ENCODE measurements around the gene SLC41A2.

SLC41A2 gene

DNA sequence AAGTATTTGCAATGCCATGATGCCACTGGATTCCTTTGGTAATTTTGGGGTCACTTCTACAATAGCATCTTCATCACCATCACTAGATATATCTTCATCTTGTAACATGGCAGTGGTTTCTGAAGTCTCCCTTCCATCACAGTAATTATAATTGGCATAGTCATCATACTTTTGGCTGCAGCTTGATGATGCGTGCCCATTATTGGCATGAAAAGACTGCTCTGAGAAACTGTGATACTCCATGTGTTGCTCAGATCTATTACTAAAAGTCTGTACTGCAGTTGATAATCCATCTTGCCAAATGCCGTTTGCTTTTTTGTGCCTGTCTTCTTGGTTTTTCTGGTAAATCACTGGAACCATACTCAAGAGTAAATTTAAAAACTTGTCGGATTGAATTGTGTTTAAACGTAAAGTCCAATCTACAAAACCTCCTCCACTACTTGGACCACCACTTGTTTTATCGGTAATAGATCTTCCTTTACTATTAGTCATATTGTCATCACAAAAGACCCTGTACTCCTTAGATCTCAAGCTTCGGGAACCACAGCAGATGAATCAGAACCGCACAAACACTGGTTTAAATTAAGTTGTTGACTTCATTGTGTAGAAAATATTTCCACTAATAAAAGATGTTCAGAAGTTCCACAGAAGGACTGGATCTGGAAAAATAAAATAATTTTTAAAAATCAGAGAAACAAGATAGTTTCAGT lies 29.9 kb downstream of the SLC41A2 start:
- TF ChIP-seq, protein P1, sequence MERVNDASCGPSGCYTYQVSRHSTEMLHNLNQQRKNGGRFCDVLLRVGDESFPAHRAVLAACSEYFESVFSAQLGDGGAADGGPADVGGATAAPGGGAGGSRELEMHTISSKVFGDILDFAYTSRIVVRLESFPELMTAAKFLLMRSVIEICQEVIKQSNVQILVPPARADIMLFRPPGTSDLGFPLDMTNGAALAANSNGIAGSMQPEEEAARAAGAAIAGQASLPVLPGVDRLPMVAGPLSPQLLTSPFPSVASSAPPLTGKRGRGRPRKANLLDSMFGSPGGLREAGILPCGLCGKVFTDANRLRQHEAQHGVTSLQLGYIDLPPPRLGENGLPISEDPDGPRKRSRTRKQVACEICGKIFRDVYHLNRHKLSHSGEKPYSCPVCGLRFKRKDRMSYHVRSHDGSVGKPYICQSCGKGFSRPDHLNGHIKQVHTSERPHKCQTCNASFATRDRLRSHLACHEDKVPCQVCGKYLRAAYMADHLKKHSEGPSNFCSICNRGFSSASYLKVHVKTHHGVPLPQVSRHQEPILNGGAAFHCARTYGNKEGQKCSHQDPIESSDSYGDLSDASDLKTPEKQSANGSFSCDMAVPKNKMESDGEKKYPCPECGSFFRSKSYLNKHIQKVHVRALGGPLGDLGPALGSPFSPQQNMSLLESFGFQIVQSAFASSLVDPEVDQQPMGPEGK (CRISPR knock-in tag; IDR thresholded peaks at IDR 0.05; ENCODE audit: borderline replicate concordance), result no peak
- no peak for TF ChIP-seq TCF4 (CRISPR knock-in tag; IDR thresholded peaks at IDR 0.05; ENCODE audit: borderline replicate concordance)
- no peak for TF ChIP-seq ZFP30 (CRISPR knock-in tag; IDR thresholded peaks at IDR 0.05)
- TF ChIP-seq ZNF8 (CRISPR knock-in tag; IDR thresholded peaks at IDR 0.05), result no peak
- no peak for TF ChIP-seq ZNF70 (CRISPR knock-in tag; IDR thresholded peaks at IDR 0.05)
- TF ChIP-seq ESRRG (CRISPR knock-in tag; IDR thresholded peaks at IDR 0.05), result no peak
- TF ChIP-seq, protein P2, sequence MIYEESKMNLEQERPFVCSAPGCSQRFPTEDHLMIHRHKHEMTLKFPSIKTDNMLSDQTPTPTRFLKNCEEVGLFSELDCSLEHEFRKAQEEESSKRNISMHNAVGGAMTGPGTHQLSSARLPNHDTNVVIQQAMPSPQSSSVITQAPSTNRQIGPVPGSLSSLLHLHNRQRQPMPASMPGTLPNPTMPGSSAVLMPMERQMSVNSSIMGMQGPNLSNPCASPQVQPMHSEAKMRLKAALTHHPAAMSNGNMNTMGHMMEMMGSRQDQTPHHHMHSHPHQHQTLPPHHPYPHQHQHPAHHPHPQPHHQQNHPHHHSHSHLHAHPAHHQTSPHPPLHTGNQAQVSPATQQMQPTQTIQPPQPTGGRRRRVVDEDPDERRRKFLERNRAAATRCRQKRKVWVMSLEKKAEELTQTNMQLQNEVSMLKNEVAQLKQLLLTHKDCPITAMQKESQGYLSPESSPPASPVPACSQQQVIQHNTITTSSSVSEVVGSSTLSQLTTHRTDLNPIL (CRISPR knock-in tag; IDR thresholded peaks at IDR 0.05; ENCODE audit: low read depth), result no peak
- no peak for TF ChIP-seq ISL1 (CRISPR knock-in tag; IDR thresholded peaks at IDR 0.05)
- no peak for TF ChIP-seq CSDC2 (CRISPR knock-in tag; IDR thresholded peaks at IDR 0.05)
- no peak for TF ChIP-seq OSR1 (CRISPR knock-in tag; IDR thresholded peaks at IDR 0.05)
- TF ChIP-seq BACH2 (CRISPR knock-in tag; IDR thresholded peaks at IDR 0.05; ENCODE audit: borderline replicate concordance), result no peak
- ATAC-seq, result no peak

DNA sequence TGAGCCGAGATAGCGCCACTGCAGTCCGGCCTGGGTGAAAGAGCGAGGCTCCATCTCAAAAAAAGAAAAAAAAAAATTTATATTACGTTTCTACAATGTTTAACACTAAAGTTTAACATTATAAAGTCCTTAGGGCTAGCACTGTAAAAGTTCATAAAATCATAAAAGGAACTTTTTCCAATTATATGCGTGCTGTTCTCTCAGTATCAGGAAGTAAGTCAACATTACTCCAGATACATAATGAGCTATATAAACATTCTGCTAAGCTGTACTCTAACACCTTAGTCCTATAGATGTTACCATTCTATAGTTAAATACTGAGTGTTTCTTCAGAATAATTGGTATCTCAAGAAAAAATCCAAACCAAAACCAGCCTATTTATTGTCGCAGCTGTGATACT lies 32.6 kb downstream of the SLC41A2 start:
- ATAC-seq, result no peak
- TF ChIP-seq PPARA (CRISPR knock-in tag; IDR thresholded peaks at IDR 0.05; ENCODE audit: borderline replicate concordance) (no peak), ISL1 (CRISPR knock-in tag; IDR thresholded peaks at IDR 0.05) (no peak), ZC3H10 (CRISPR knock-in tag; IDR thresholded peaks at IDR 0.05) (no peak), OSR1 (CRISPR knock-in tag; IDR thresholded peaks at IDR 0.05) (no peak)

DNA sequence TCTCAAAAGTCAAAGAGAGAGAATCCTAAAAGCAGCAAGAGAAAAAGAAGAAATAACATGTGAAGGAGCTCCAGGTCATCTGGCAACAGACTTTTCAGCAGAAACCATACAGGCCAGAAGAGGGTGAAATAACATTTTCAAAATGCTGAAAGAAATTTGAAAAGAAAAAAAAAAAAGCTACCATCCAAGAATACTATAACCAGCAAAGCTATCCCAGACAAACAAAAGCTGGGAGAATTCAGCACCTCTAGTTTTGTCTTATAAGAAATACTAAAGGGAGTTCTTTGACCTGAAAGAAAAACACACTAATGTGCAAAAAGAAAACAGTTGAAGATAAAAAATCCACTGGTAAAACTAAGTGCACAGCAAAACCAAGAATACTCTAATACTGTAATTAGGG lies 36.8 kb downstream of the SLC41A2 start:
- no peak for ATAC-seq
- no peak for TF ChIP-seq SNAI2 (CRISPR knock-in tag; IDR thresholded peaks at IDR 0.05)
- no peak for TF ChIP-seq RARB (CRISPR knock-in tag; IDR thresholded peaks at IDR 0.05)
- TF ChIP-seq, protein P2 (CRISPR knock-in tag; IDR thresholded peaks at IDR 0.05; ENCODE audit: low read depth), result no peak
- no peak for TF ChIP-seq GLIS3 (CRISPR knock-in tag; IDR thresholded peaks at IDR 0.05)
- no peak for TF ChIP-seq ARNTL (CRISPR knock-in tag; IDR thresholded peaks at IDR 0.05; ENCODE audit: borderline replicate concordance, low read depth)
- no peak for TF ChIP-seq TCF4 (CRISPR knock-in tag; IDR thresholded peaks at IDR 0.05; ENCODE audit: borderline replicate concordance)
- TF ChIP-seq, protein P3, sequence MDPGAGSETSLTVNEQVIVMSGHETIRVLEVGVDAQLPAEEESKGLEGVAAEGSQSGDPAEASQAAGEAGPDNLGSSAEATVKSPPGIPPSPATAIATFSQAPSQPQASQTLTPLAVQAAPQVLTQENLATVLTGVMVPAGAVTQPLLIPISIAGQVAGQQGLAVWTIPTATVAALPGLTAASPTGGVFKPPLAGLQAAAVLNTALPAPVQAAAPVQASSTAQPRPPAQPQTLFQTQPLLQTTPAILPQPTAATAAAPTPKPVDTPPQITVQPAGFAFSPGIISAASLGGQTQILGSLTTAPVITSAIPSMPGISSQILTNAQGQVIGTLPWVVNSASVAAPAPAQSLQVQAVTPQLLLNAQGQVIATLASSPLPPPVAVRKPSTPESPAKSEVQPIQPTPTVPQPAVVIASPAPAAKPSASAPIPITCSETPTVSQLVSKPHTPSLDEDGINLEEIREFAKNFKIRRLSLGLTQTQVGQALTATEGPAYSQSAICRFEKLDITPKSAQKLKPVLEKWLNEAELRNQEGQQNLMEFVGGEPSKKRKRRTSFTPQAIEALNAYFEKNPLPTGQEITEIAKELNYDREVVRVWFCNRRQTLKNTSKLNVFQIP (CRISPR knock-in tag; IDR thresholded peaks at IDR 0.05; ENCODE audit: borderline replicate concordance, low read depth), result no peak
- TF ChIP-seq CSDC2 (CRISPR knock-in tag; IDR thresholded peaks at IDR 0.05), result no peak
- TF ChIP-seq ZNF70 (CRISPR knock-in tag; IDR thresholded peaks at IDR 0.05), result no peak
- TF ChIP-seq, protein P1 (CRISPR knock-in tag; IDR thresholded peaks at IDR 0.05; ENCODE audit: borderline replicate concordance), result no peak

DNA sequence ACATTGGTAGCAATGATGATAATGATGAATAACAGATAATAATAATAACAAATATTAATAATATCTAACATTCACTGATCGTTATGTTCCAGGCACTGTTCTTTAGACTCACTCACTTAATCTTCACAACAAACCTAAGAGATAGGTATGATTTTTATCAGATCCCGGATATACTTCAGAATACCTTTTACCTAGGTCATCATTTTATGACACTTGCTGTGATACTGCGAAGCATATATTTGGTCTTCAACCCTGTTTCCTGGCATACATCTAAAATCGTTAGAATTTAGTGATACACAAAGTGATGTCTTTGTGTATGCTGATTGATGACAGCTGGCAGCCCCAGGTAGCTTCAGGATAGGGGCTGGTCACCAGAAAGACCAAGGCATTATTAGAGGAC lies 46.1 kb downstream of the SLC41A2 start:
- ATAC-seq, result no peak
- TF ChIP-seq GLIS3 (CRISPR knock-in tag; IDR thresholded peaks at IDR 0.05) (no peak), ZNF8 (CRISPR knock-in tag; IDR thresholded peaks at IDR 0.05) (no peak), RARB (CRISPR knock-in tag; IDR thresholded peaks at IDR 0.05) (no peak), TCF4 (CRISPR knock-in tag; IDR thresholded peaks at IDR 0.05; ENCODE audit: borderline replicate concordance) (no peak), ZFP3 (CRISPR knock-in tag; IDR thresholded peaks at IDR 0.05) (no peak), ZFP30 (CRISPR knock-in tag; IDR thresholded peaks at IDR 0.05) (no peak), CSDC2 (CRISPR knock-in tag; IDR thresholded peaks at IDR 0.05) (no peak), ZNF565 (CRISPR knock-in tag; conservative IDR thresholded peaks at IDR 0.05; ENCODE audit: low read depth) (no peak), ZNF70 (CRISPR knock-in tag; IDR thresholded peaks at IDR 0.05) (no peak), ARNTL (CRISPR knock-in tag; IDR thresholded peaks at IDR 0.05; ENCODE audit: borderline replicate concordance, low read depth) (no peak), BACH2 (CRISPR knock-in tag; IDR thresholded peaks at IDR 0.05; ENCODE audit: borderline replicate concordance) (no peak), SNAI2 (CRISPR knock-in tag; IDR thresholded peaks at IDR 0.05) (no peak), ESRRG (CRISPR knock-in tag; IDR thresholded peaks at IDR 0.05) (no peak), PPARA (CRISPR knock-in tag; IDR thresholded peaks at IDR 0.05; ENCODE audit: borderline replicate concordance) (no peak)
- TF ChIP-seq, protein P1 (CRISPR knock-in tag; IDR thresholded peaks at IDR 0.05; ENCODE audit: borderline replicate concordance), result no peak
- TF ChIP-seq, protein P4, sequence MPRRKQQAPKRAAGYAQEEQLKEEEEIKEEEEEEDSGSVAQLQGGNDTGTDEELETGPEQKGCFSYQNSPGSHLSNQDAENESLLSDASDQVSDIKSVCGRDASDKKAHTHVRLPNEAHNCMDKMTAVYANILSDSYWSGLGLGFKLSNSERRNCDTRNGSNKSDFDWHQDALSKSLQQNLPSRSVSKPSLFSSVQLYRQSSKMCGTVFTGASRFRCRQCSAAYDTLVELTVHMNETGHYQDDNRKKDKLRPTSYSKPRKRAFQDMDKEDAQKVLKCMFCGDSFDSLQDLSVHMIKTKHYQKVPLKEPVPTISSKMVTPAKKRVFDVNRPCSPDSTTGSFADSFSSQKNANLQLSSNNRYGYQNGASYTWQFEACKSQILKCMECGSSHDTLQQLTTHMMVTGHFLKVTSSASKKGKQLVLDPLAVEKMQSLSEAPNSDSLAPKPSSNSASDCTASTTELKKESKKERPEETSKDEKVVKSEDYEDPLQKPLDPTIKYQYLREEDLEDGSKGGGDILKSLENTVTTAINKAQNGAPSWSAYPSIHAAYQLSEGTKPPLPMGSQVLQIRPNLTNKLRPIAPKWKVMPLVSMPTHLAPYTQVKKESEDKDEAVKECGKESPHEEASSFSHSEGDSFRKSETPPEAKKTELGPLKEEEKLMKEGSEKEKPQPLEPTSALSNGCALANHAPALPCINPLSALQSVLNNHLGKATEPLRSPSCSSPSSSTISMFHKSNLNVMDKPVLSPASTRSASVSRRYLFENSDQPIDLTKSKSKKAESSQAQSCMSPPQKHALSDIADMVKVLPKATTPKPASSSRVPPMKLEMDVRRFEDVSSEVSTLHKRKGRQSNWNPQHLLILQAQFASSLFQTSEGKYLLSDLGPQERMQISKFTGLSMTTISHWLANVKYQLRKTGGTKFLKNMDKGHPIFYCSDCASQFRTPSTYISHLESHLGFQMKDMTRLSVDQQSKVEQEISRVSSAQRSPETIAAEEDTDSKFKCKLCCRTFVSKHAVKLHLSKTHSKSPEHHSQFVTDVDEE (CRISPR knock-in tag; IDR thresholded peaks at IDR 0.05), result no peak

Measured in SK-N-SH treated with all-trans-retinoic acid at 6 μM for 48 hours (cell line).